Measurements from ENCODE around the gene FAM43A.

- peak; percentile 87 to 92 for TF ChIP-seq CTCF (conservative IDR thresholded peaks at IDR 0.05 in 1 of 2, IDR thresholded peaks at IDR 0.05 in 1 of 2; ENCODE audit: extremely low read depth in 1 of 2, insufficient read depth in 1 of 2, low read depth in 1 of 2, low read length in 2 of 2)
- no peak for TF ChIP-seq EZH2 (IDR thresholded peaks at IDR 0.05; ENCODE audit: borderline replicate concordance, low read length)
Observed at GRCh38 chr3:194682694-194683310, 2.9 kb upstream of the FAM43A start.

Data from mammary epithelial cell (primary cell).